Endodermal cell (in vitro differentiated cells): ENCODE data around the gene GUCY2F. TPM values are rescaled to one million over a fixed set of nuclear protein-coding genes. Genes with fewer than 3 reads are reported as not detected.

Experiments
- DNase-seq: peaks from one replicate; pipeline ENCODE4 v3.0.0-alpha.2; 2017
- H3K27ac ChIP-seq: 2 replicates; pipeline ENCODE4 v1.5.1; 2013; ENCODE audit warnings: mild to moderate bottlenecking, low read depth, low read length, moderate library complexity
- H3K27me3 ChIP-seq: 2 replicates; pipeline ENCODE4 v1.6.1; 2013; ENCODE audit warnings: mild to moderate bottlenecking, low read length, moderate library complexity; ENCODE audit not compliant: insufficient read depth, control insufficient read depth, poor library complexity, severe bottlenecking
- H3K36me3 ChIP-seq: 2 replicates; pipeline ENCODE4 v1.7.0; 2013; ENCODE audit warnings: mild to moderate bottlenecking, low read length, moderate library complexity; ENCODE audit not compliant: control insufficient read depth, insufficient read depth
- H3K4me1 ChIP-seq: one replicate; pipeline ENCODE4 v1.7.0; 2013; ENCODE audit warnings: low read length; ENCODE audit not compliant: control insufficient read depth, insufficient read depth
- H3K4me3 ChIP-seq: 2 replicates; pipeline ENCODE4 v1.5.1; 2013; ENCODE audit warnings: mild to moderate bottlenecking, low read length, moderate library complexity
- H3K9ac ChIP-seq: 2 replicates; pipeline ENCODE4 v1.6.1; 2013; ENCODE audit warnings: mild to moderate bottlenecking, low read length, moderate library complexity; ENCODE audit not compliant: poor library complexity, severe bottlenecking; ENCODE audit errors: extremely low read depth
- H3K9me3 ChIP-seq: 2 replicates; pipeline ENCODE4 v1.6.1; 2013; ENCODE audit warnings: mild to moderate bottlenecking, low read length, moderate library complexity; ENCODE audit not compliant: control insufficient read depth
- H3K27ac Mint-ChIP-seq: 2 replicates; pipeline ENCODE4 v1.8.0; 2020; ENCODE audit warnings: mixed read lengths
- H3K27me3 Mint-ChIP-seq: 2 replicates; pipeline ENCODE4 v1.8.0; 2021; ENCODE audit warnings: mild to moderate bottlenecking, mixed read lengths; ENCODE audit not compliant: insufficient read depth
- H3K36me3 Mint-ChIP-seq: 2 replicates; pipeline ENCODE4 v1.8.0; 2020; ENCODE audit warnings: low read depth, mixed read lengths
- H3K4me1 Mint-ChIP-seq: 2 replicates; pipeline ENCODE4 v1.8.0; 2020; ENCODE audit warnings: mixed read lengths
- H3K4me3 Mint-ChIP-seq: 2 replicates; pipeline ENCODE4 v1.8.0; 2020; ENCODE audit warnings: mild to moderate bottlenecking, moderate library complexity, mixed read lengths
- H3K9me3 Mint-ChIP-seq: 2 replicates; pipeline ENCODE4 v1.8.0; 2020; ENCODE audit warnings: mild to moderate bottlenecking, mixed read lengths
- CTCF ChIP-seq: fragments of 200-600 bp; sonication (generic); conservative IDR thresholded peaks from 2 replicates; pipeline ENCODE4 v1.5.0; 2021; ENCODE audit warnings: antibody characterized with exemption, mild to moderate bottlenecking
- WGBS, 2 experiments: methylation state at CpG; one replicate each; pipeline versions ENCODE4 v1.1.5 to v1.1.7; 2013; ENCODE audit warnings: missing lambda C conversion rate in 2 of 2, mixed read lengths in 1 of 2; ENCODE audit not compliant: insufficient coverage in 1 of 2, insufficient read length in 1 of 2; 5-methylcytosine and 5-hydroxymethylcytosine counted together
- total RNA-seq, 2 donors: library from RNA; stranded (reverse); fragmentation: NEBNext Ultra II Directional in 1 of 2; extraction: Animal tissue kit (Norgen Biotek cat#: 25700) in 1 of 2; gene quantifications; 2 replicates in 1 of 2; 3 replicates in 1 of 2; pipeline ENCODE4 v1.2.1, GENCODE V29; 2021

GUCY2F gene
- total RNA-seq, 2 donors from 2014 or later = 0.09 TPM; not detected in 1

- no peak for DNase-seq
- H3K27ac Mint-ChIP-seq = no peak overlapping the region
- H3K9me3 Mint-ChIP-seq = peaks cover 8% of the 10 kb centered on the region
- H3K27me3 ChIP-seq = no peaks in the 10 kb centered on the region
- no peaks in the 10 kb centered on the region for H3K36me3 Mint-ChIP-seq
- no peaks in the 10 kb centered on the region for H3K36me3 ChIP-seq
- TF ChIP-seq CTCF = no peak
- H3K27ac ChIP-seq = no peak overlapping the region
- H3K4me1 Mint-ChIP-seq = no peaks in the 10 kb centered on the region
- no peak overlapping the region for H3K9ac ChIP-seq
- H3K4me3 ChIP-seq = no peak overlapping the region
- no peaks in the 10 kb centered on the region for H3K9me3 ChIP-seq
- 96% methylated on average over 2 of the region's 2 CpGs; no CpG with 5 or more reads in 1 of the 2 experiments for WGBS, 2 experiments
- H3K4me1 ChIP-seq = no peaks in the 10 kb centered on the region
- H3K27me3 Mint-ChIP-seq = no peaks in the 10 kb centered on the region
- H3K4me3 Mint-ChIP-seq = no peak overlapping the region
Observed at GRCh38 chrX:109441266-109441665, 40.6 kb downstream of the GUCY2F start.

GRCh38 chrX:109440475-109440874 lies 41.4 kb downstream of the GUCY2F start:
- no peak overlapping the region for H3K27ac Mint-ChIP-seq
- H3K9me3 ChIP-seq = no peaks in the 10 kb centered on the region
- no peak overlapping the region for H3K4me3 Mint-ChIP-seq
- no peak overlapping the region for H3K9ac ChIP-seq
- no peak for TF ChIP-seq CTCF
- H3K36me3 ChIP-seq = no peaks in the 10 kb centered on the region
- DNase-seq = no peak
- H3K4me3 ChIP-seq = no peak overlapping the region
- H3K4me1 Mint-ChIP-seq = no peaks in the 10 kb centered on the region
- no peaks in the 10 kb centered on the region for H3K9me3 Mint-ChIP-seq
- no peaks in the 10 kb centered on the region for H3K36me3 Mint-ChIP-seq
- H3K27me3 Mint-ChIP-seq = no peaks in the 10 kb centered on the region
- no peaks in the 10 kb centered on the region for H3K27me3 ChIP-seq
- H3K27ac ChIP-seq = no peak overlapping the region
- no peaks in the 10 kb centered on the region for H3K4me1 ChIP-seq

GRCh38 chrX:109409181-109409580 lies 72.7 kb downstream of the GUCY2F start:
- peaks cover 15% of the 10 kb centered on the region for H3K9me3 Mint-ChIP-seq
- WGBS, 2 experiments = 100% methylated on average over 1 of the region's 2 CpGs
- peaks cover 3% of the 10 kb centered on the region for H3K36me3 Mint-ChIP-seq
- H3K27me3 Mint-ChIP-seq = no peaks in the 10 kb centered on the region
- H3K4me3 ChIP-seq = no peak overlapping the region
- no peaks in the 10 kb centered on the region for H3K27me3 ChIP-seq
- H3K36me3 ChIP-seq = no peaks in the 10 kb centered on the region
- H3K4me1 ChIP-seq = no peaks in the 10 kb centered on the region
- no peaks in the 10 kb centered on the region for H3K9me3 ChIP-seq
- TF ChIP-seq CTCF = no peak
- no peak overlapping the region for H3K27ac ChIP-seq
- no peak for DNase-seq
- H3K4me1 Mint-ChIP-seq = peaks cover 10% of the 10 kb centered on the region
- no peak overlapping the region for H3K9ac ChIP-seq
- H3K4me3 Mint-ChIP-seq = no peak overlapping the region
- no peak overlapping the region for H3K27ac Mint-ChIP-seq
